G401 (cell line): ENCODE results near the gene CREB5. TPM values are rescaled to one million over a fixed set of nuclear protein-coding genes. Genes with fewer than 3 reads are reported as not detected.

Experiments
- DNase-seq: peaks from one replicate; pipeline ENCODE4 v3.0.0-alpha.2; 2015; ENCODE audit warnings: low spot score
- in situ Hi-C: cut with HindIII; loops from 2 replicates; pipeline ENCODE4 v1.10.0; 2016; ENCODE audit warnings: low sequenced_read_pairs, mixed read lengths
- total RNA-seq: library from RNA; depleted of rRNA; stranded (reverse); fragments of >200 nt; shearing (Covaris generic); gene quantifications from 2 replicates; pipeline ENCODE4 v1.2.3, GENCODE V29; 2014

Gene CREB5
- total RNA-seq, 1 experiment from 2014 or later, result 0.20 TPM

DNA sequence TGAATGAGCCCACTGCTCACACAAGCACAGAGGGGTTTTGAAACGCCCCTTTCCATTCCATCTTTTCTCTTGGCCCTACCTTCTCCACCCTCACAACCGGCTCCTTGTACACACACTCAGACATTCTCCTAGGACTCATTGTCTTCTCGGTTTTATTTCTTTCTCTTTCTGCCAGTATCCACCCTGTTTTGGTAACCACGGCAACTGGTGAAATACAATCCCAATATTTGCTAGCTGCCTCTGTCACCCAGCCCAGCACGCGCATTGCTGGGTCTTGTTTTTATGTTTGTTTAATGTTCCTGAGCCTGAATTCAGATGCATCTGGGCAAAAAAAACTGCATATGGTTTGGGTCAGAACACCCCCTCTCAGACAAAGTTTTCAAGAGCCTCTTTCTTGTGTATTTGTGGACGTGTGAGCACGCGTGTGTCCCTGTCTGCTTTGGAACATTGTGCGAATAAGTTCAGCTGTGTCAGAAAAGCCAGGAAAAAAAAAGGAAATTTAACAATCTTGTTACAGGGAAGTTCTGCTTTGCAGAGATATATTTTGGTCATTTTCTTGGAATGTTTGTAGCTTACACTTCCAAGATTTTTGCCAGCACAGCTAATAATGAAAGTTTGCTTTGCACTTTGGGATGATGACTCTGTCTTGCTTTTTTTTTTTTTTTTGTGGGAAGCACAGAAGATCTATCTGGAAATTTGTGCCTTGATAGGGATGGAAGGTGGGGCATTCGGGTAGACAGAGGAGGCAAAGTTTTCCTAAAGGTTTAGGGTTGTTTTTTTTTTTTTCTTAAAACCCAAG is 320.0 kb downstream of the CREB5 start:
- no peak for DNase-seq

DNA sequence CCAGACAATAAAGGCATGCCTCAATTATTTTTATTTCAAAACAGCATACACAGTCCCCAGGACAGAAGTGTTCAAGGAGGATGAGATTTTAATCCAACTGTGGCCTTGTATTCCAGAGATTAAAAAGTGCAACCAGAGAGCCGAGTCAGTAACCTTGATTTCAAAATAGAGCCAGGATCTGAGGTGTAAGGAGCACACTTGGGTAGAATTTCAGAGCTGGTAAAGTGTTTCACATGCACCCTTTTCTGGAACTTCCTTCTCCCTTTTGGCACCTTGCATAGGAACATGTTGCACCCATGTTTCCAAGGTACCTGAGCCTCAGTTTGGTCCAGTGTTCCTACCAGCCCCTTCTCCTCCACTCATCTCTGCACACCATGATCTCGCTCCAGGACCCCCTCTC is 320.7 kb downstream of the CREB5 start:
- no peak for DNase-seq
- in situ Hi-C loops, result no loop called here

More for the DNA sequence above, 320.0 kb downstream of the CREB5 start:
- in situ Hi-C loops, result no loop called here

DNA sequence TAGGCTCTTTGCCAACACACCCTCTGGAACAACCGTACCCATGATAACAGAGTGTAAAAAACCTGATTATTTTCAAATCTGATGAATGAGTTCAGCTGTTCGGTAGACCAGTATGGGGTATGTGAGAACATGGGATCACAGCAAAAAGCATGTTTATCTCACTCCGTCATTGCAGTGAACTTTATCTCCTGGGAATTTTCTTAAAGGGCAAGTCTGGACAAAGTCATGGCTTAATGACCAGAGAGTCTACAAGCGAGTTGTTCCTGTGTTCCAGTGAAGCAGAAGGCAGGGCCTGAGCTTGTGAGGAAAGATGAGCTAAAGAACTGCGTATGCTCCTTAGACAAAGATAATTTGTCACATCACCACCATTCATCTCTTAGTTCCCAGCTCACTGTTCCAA is 326.1 kb downstream of the CREB5 start:
- in situ Hi-C loops, result no loop called here
- DNase-seq, result no peak

DNA sequence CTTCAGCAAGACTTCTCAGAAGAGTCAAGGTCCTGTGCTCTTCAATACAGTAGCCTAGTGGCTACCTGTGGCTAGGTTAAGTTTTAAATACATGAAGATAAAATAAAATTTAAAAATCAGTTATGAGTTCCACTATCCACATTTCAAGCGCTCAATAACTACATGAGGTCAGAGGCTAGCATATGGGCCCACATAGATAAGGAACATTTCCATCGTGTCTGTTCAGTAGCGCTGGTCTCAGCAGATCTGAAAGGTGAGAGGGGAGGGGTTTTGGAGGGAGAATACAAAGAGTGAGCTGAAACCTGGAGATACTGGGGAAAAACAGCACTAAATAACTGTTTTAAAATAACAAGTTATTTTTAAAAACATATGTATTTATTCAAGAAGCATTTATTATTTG is 326.8 kb downstream of the CREB5 start:
- in situ Hi-C loops, result no loop called here
- no peak for DNase-seq

DNA sequence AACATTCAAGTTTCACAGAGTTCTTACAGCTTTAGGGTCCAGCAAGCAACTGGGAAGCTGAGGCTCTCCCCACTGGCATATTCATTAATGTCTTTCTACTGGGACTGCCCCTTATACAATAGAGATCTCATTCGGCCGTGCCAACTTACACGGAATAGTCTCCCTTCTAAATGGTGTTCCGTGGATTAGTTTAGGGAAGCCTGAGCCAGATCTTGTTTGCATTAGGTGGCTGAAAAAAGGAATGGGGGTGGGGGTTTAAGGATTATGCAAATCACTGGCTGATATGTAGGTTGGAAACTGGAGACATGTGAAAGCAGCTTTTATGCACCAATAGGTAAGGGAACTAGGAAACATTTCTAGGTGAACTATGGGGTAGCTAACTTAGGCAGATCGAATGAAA is 327.5 kb downstream of the CREB5 start:
- in situ Hi-C loops, result no loop called here
- no peak for DNase-seq

DNA sequence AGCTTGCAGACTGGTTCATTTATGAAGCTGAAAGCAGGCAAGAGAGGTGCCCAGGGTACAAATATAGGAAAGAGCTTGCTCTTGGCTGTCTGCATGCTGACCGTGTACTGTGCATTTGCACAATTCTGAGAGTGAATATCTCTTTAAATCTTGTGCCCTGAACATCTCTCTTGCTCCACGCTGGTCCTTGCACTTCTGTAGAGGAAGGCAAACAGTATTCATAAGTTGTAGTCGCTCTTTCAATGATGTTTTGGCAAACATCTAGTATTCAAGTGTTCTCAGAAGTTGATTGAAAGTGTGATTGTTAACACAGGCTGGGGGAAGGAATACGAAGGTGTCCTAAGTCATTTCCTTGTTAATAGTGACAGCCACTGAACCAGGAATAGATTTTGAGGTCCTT is 332.6 kb downstream of the CREB5 start:
- in situ Hi-C loops, result no loop called here

DNA sequence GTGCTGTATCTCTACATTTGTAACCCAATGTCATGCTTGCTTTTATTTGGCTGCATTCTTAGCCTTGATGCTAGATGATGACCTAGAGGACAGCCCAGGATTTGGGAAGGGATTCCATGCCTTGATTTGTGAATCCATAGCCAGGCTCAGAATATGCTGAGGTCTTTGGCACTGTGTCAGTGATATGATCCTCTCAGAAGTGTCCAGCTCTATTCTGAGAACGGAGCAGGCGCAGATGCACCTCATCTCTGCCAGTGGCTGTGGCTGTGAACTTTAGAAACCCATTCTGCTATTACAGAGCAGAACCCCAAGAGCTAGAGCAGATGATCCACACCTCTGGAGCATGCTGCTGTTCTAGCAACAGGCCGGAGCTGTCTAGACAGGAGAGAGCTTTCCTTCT is 333.0 kb downstream of the CREB5 start:
- in situ Hi-C loops, result no loop called here
- peak; percentile 36 for DNase-seq

More for the DNA sequence above, 332.6 kb downstream of the CREB5 start:
- DNase-seq, result no peak

DNA sequence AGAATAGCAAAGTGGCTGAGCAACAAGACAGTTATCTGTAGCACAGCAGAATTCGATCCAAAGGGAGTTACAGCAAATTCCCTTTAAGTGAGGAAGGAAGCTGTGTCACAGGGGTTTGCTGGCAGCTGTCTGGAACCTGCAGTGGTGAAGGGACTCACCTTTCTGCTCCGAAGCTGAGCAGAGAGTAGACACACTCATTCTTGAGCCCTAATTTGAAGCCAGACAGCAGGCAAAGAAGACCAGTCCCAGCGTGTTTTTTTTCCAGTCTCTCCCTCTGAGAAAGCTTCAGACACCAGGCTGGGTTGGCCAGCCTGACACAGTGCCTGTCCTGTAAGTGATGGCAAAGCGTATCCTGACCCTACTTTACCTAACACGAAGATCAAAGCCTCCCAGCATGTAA is 335.1 kb downstream of the CREB5 start:
- in situ Hi-C loops, result no loop called here
- DNase-seq, result no peak

DNA sequence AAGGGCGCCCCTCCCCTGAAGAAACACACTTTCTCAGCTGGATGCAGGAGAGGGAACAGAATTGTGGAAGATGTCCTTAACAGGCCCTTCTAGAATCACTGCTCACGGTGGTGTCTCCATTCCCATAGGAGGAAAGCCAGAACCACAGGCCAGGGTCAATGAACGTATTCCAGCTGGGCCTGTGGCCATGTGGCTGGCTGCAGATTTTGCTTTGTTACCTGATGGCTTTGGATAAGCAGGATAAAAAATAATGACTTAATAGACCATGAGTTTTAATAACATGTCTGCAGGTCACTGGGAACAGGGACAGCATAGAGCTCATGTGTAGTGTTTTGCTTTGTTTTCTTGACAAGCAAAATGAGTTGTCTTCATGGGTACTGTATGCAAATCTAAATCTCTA is 335.5 kb downstream of the CREB5 start:
- in situ Hi-C loops, result no loop called here
- no peak for DNase-seq

DNA sequence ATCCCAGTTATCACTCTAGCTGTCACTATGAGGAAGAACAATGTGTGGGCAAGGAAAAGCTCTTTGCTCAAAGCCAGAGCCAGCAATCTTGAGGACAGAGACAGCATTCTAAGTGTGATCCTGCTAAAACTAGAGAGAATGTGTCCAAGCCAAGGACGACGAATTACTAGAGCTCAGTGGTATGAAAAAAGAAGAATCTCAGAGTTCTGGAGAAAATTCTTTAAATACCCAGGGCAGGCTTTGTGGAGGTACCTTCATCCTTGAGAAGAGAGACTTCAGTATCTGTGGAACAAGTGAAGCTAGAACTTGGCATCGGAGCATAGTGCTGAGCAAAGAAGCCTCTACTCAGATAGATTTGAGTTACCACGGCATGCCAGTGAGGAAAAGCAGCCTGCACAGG is 336.0 kb downstream of the CREB5 start:
- in situ Hi-C loops, result no loop called here
- DNase-seq, result no peak

DNA sequence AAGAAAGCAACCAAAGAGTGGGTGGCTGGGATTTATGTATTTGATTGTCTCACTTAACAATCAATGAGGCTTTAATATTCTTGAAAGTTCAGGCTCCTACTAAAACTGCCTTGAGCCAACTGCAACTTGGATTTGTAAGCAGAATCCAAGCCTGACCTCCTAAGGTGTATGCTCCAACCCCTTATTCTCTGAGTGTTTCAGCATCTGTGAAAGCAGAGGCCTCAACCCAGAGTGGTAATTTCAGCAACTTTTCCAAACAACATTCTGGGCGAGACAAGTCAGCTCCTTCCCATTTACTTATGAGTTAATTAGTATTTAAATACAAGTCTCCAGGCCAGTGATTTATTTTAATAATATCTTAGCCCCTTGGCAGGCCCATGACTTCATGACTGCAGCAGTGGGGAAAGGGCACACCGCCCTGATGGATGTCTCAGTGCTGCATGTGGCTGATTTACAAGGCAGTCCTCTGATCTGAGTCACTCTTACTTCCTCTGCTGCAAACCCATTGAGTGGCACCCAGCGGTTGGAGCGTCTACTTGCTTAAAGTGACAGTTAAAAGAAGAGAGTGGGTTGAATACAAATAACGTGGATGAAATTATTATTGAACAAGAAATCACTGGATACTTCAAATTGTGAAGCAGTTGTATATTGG is 336.7 kb downstream of the CREB5 start:
- in situ Hi-C loops, result no loop called here
- DNase-seq, result no peak

DNA sequence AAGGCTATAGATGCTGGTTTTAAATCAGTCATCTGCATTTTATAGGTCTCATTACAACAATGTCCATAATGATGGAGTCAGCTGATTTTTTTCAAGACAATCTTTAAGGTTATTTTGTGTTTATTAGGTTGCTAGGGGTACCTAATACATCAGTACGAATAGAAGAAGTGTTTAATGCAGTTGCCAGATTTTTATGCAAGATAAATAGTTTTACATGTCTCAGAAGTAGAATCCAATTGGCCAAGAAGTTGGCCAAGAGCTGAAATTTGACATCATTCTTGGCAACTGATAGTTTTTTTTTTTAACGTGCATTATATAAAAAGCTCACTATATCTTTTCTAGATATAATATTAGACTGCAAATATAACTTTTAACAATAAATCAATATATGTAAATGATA is 337.3 kb downstream of the CREB5 start:
- in situ Hi-C loops, result no loop called here

DNA sequence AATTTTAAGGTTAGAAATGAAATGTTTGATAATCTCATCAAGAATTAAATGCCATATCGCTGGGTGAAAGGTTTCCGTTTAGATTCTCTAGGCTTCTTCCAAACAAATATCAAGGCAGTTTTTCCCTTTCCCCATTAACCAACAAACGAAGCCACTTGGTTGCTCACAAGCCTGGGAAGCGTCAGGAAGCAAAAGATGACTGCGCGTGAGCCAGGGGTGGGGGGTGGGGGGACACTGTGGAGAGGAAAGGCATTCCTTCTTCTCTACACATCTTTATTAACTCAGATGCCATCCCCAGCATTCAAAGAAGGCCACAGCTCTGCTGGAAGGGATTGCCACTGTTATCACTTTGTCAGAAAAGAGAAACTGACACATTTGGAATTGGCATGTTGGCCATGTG is 338.7 kb downstream of the CREB5 start:
- DNase-seq, result no peak
- in situ Hi-C loops, result no loop called here

More for the DNA sequence above, 337.3 kb downstream of the CREB5 start:
- DNase-seq, result no peak

DNA sequence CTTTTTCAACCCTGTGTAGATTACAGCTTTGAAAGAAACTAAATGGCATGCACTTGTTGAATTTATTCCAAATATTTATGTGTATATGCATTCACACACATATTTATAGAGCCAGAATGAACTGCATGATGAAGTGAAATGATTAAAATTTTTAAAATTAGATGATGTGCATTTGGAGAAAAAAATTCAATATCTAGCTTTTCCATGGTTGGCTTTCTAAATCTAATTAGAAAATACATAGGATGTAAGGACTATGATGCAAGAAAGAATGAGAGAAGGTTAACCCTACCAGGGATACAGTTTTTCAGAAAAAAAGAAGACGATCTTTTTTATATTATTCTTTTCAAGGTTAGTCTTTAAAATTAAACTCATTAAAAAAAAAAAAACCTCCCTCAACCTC is 341.3 kb downstream of the CREB5 start:
- in situ Hi-C loops, result no loop called here
- DNase-seq, result no peak

DNA sequence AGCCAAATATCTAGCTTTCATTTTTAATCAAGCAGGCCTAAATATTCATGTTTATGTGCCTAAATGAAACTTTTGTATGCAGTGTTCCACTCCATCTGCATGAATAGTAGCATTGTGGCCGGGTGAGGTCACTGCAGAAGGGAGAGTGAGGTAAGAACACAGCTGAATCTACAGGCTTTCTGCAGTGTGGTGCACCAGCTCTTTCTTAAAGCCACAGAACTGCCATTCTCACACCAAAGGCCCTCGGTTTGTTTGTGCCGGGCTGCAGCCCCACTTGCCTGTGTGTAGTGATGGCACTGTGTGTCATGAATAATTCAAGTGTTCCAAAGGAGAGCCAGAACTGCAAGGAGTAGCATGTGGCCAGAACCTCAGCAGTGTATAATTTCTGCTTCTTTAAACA is 341.7 kb downstream of the CREB5 start:
- in situ Hi-C loops, result no loop called here
- peak; percentile 68 for DNase-seq

DNA sequence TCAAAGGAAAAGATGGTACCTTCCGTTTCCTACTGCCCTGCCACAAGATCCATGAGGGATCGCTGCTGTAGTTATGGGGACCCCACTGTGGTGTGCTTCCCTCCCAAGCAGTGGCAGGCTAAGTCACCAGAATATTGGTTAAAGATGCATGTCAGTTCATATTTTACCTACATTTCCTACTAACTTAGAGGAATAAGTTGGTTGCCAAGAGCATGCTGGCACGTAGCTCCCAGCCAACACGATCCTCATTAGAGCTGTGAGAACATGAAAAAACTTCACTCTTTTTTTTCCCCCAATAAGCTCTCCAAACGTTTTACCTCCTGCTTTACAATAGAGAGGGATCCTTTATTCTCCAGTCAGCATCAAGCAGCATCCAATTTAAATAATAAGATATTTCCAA is 342.1 kb downstream of the CREB5 start:
- DNase-seq, result no peak
- in situ Hi-C loops, result no loop called here

DNA sequence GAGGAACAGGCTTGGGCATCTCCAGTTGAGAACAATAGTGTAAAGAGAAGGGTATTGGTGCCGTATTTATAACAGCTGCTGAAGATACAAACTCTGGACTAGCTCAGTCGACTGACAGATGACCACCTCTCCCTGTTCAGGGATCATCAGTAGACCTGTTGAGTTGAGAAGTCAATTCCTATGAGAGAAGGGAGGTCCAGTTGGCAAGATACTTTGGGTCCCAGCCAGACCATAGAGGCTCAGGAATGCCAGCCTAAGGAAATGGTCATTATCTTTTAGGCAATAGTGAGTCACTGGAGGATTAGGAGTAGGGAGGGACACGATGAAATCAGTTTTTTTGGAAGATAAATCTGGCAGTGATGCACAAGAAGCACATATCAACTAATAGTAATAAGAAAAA is 342.9 kb downstream of the CREB5 start:
- DNase-seq, result no peak
- in situ Hi-C loops, result no loop called here

DNA sequence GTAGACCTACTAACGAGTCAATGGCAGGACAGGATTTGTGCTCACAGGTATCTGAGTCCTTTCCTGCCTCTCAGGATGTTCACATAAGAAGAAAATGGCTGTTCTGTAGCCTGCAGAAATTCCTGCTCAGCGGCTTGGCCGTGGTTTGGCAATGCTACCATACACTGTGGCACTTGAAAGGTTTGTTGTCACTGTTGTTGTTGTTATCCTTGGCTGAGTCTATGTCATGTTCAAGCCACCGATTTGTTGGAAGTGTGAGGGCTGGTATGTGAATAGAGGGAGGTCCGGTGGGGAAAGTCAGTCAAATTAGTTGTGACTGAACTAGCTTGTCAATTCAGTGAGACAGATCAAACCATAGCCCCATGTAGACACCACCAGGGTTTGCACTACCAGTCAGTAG is 345.9 kb downstream of the CREB5 start:
- DNase-seq, result no peak
- in situ Hi-C loops, result no loop called here

DNA sequence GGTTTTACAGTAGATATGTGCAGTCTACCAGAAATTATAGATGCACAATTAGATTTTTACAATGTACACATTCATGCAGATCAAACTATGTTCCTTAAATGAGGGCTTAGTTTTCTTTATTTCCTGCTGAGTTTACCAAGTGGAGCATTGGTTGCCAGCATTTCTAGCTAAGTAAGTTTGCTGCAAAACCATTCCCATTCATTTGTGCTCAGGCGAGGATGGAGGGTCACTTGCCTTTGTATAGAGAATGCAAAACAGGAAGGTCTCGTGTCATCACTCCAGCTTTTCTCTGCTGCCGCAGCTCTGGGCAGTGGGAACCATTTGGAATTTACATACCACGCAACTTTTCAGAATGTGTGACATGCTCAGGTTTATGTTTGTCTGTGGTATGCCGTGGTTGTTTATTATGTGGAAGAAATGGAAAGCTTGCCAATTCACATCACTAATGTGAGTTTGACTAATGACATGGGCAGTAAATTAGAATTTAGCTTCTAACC is 347.2 kb downstream of the CREB5 start:
- in situ Hi-C loops, result no loop called here
- no peak for DNase-seq

DNA sequence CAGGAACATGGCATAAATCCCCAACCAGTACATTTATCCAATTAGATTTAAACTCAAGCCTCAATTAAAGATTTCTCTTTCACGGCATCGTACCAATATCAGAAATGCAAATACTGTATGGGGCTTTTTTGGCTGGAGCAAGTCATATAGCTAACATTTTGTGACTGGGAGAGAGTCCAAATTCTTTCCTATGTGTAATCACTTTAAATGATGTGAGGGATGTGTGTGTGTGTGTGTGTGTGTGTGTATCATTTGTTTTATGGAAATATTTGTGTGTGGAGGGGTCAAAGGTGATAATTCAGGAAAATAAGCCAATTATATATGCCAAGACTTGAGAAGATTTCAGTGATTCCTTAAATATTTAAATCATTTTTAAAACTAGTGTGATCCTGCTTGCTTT is 349.2 kb downstream of the CREB5 start:
- in situ Hi-C loops, result no loop called here

DNA sequence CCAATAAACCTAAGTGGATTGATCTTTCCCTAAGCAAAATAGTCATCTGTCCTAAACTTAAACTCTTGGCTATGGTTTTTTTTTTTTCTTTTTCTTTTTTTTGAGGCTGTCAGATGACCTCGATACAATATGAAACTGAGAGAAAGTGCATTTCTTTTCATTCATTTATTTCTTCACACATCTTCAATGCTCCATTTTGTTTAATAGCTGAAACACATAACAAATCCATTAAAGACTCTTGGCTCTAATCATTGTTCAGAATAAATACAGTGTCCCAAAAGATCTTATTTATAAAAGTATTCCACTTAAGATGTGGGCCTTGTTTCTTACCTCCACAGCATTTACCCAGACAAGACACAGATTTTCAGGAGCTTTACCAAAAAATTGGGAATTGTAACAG is 350.3 kb downstream of the CREB5 start:
- in situ Hi-C loops, result no loop called here

More for the DNA sequence above, 349.2 kb downstream of the CREB5 start:
- no peak for DNase-seq

More for the DNA sequence above, 350.3 kb downstream of the CREB5 start:
- DNase-seq, result no peak
